Jurkat, Clone E6-1 (cell line): ENCODE results near the gene TMPRSS7.
"Not testable (repeated sequence)": the region's sequence is repeated elsewhere in the genome, so short reads cannot be mapped to it uniquely, and the experiment has no call there.

Experiments used
- DNase-seq: peaks from one replicate; pipeline ENCODE4 v3.0.0-alpha.2; 2011; ENCODE audit warnings: low read depth, low spot score
- H3K4me3 ChIP-seq: 2 replicates; pipeline ENCODE4 v1.5.1; 2011; ENCODE audit warnings: mild to moderate bottlenecking, low read length, control low read depth, moderate library complexity

Gene TMPRSS7

DNA sequence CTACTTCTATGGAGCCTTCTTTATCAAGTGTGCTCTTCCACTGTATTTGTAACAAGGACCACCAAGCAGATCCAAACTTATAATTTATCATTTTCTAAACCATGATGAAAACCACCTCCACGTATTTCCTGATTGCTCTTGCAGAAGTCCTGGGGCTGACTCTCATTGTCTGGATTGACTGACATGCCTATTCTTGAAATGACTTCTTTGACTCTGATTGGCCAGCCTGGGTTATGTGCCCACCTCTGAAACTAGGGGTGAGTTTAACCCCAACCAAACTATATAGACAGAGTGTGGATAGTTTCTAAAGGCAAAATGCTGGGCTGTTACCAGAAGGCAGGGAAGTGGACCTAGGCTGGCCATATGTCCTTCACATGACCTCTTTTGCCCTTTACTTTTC is 12.7 kb downstream of the TMPRSS7 start:
- no peak overlapping the region for H3K4me3 ChIP-seq
- no peak for DNase-seq

DNA sequence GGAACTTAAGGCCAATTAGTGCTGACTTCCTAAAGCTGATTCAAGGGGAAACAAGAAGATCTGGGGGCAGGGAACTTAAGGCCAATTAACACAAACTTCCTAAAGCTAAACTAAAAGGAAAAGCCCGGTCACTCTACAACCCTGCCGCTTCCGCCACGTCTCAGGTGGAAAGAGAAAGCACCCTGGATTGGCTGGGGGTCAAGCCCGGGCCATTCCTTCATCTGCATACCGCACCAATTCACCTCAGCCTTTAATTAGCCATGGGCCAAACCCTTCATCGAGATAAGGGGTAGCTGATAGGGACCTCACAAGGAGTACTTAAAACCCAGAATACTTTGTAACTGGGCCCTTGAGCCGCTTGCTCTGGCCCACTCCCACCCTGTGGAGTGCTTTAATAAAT is 14.4 kb downstream of the TMPRSS7 start:
- DNase-seq = no peak
- H3K4me3 ChIP-seq = no peak overlapping the region

DNA sequence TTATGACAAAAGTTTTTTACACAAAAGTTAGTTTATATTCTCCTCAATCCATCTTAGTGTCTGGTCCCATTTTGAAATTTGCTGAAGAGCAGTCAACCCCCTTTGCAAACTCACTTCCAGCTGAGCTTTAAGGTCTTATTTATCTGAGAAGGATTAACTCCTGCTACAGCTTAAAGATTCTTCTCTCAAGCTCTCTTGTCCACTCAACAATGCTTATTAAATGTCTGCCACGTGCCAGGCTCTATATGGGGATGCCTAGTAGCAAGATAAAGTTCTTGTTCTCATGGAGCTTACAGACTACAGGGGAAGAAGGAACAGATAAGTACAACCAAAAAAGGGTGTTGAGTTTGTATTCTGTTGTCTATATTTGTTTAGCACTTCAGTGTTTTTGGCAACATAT is 18.7 kb downstream of the TMPRSS7 start:
- DNase-seq = no peak
- no peak overlapping the region for H3K4me3 ChIP-seq

DNA sequence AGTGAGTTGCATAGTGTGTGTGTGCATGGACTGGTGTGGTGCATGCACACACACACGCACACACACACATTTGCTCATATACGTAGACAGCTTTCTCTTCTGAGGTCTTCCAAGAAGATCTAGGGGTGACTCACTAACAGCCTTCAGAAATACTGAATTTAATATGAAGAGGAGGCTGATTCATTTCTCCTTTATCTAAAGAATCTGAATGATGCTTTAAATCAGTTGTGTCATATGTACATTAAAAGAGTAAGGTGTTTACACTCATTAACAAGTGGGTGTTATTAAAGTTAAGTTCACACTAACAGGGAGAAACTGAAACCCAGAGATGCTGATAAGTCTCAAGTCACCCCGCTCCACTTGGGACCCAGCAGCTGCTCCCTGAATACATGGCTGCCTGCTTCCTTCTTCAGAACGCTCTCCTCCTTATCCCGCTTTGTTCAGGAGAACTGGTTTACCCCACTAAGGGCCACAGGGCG is 22.0 kb downstream of the TMPRSS7 start:
- no peak for DNase-seq
- H3K4me3 ChIP-seq = no peak overlapping the region

DNA sequence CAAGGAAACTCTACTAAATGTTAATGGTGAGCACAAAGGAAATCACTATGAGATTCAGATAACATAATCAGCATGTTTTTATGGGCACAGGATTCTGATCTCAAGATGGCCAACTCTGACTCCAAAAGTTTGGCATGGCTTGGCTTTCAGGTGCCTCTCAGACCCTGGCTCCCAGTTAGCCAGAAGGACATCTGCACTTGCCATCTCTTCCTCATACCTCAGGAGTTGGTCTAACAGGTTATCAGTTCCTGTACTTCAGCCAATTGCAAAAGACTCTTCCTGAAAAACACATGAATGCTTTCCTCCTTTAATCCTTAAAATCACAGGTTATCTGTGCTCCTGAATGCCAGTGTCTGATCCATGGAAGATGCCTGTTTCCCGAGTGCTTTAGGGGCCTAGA is 25.0 kb downstream of the TMPRSS7 start:
- no peak overlapping the region for H3K4me3 ChIP-seq

DNA sequence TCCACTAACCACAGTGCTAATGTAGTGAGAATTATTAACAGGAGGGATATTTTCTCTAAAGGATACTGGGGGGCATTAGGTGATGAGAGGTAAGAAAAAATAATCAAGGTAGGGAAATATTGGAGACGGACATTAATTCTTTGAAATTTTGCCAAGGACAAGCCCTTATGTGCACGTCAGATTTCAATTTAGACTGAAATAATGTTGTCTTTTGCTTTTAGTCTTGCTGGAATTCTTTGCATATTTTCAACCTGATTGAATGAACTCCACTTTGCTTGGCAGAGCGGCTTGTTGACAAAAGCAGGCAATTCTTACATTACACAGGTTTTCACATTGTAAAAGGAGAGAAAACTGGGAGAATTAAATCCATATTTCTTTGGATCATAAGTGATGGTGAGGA is 26.6 kb downstream of the TMPRSS7 start:
- DNase-seq = no peak
- no peak overlapping the region for H3K4me3 ChIP-seq

More for the DNA sequence above, 25.0 kb downstream of the TMPRSS7 start:
- no peak for DNase-seq

DNA sequence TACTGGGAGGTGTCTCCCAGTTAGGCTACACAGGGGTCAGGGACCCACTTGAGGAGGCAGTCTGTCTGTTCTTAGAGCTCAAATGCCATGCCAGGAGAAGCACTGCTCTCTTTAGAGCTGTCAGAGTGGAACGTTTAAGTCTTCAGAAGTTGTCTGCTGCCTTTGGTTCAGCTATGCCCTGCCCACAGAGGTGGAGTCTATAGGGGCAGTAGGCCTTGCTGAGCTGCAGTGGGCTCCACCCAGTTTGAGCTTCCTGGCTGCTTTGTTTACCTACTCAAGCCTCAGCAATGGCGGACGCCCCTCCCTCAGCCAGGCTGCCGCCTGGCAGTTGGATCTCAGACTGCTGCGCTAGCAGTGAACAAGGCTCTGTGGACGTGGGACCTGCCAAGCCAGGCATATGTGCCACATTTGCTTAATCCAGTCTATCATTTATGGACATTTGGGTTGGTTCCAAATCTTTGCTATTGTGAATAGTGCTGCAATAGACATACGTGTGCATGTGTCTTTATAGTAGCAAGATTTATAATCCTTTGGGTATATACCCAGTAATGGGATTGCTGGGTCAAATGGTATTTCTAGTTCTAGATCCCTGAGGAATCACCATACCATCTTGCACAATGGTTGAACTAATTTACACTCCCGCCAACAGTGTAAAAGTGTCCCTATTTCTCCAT is 38.0 kb downstream of the TMPRSS7 start:
- H3K4me3 ChIP-seq = not testable (repeated sequence)

DNA sequence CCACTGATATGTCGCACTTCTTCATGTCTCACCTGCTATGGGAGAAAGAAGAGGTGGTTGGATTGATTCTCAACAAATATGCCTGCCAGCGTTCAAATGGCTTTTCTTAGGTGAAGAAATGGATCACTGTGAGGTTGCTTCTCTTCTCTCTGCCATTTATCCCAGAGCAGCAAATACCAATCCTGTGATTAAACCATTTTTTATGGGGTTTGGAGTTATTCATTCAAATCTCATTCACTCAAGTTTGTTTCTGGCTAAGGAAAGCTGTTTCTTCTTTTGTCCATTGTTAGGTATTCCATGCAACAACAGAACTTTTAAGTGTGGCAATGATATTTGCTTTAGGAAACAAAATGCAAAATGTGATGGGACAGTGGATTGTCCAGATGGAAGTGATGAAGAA is 39.5 kb downstream of the TMPRSS7 start:
- H3K4me3 ChIP-seq = no peak overlapping the region
- DNase-seq = no peak

More for the DNA sequence above, 38.0 kb downstream of the TMPRSS7 start:
- peak; percentile 29 for DNase-seq

DNA sequence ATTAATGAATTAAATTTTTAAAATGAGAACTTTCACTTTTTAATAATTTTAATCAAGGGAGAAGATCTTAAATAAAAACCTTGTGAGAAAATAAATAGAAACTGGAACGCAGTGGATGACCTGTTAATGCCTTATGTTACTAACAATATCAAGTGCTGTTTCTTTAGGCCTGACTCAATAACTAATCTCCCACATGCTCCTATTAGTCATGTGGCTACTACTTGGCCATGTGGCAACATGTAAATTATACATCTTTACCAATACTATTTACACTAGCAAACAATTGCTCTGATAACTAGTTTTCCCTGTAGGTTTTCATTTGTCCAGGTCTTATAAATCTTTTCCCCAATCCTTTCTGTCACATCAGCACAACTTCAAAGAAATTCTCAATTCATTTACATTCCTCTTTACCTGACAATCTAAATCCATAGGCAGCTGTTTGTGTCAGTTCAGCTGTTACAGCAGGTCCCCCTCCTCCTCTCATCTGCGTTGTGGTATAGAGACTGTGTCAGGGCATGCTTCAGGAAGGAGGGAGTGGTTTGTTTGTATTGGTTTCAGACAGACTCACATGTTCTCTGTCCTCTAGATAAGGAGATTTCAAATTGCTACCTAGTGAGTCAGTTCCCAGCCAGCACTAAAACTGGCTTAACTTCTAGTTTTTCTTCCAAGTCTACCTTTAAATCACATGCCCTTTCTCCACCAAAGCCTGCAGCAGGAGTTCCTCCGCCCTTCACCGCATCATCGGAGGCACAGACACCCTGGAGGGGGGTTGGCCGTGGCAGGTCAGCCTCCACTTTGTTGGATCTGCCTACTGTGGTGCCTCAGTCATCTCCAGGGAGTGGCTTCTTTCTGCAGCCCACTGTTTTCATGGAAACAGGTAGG is 40.3 kb downstream of the TMPRSS7 start:
- no peak overlapping the region for H3K4me3 ChIP-seq
- DNase-seq = peak; percentile 88

DNA sequence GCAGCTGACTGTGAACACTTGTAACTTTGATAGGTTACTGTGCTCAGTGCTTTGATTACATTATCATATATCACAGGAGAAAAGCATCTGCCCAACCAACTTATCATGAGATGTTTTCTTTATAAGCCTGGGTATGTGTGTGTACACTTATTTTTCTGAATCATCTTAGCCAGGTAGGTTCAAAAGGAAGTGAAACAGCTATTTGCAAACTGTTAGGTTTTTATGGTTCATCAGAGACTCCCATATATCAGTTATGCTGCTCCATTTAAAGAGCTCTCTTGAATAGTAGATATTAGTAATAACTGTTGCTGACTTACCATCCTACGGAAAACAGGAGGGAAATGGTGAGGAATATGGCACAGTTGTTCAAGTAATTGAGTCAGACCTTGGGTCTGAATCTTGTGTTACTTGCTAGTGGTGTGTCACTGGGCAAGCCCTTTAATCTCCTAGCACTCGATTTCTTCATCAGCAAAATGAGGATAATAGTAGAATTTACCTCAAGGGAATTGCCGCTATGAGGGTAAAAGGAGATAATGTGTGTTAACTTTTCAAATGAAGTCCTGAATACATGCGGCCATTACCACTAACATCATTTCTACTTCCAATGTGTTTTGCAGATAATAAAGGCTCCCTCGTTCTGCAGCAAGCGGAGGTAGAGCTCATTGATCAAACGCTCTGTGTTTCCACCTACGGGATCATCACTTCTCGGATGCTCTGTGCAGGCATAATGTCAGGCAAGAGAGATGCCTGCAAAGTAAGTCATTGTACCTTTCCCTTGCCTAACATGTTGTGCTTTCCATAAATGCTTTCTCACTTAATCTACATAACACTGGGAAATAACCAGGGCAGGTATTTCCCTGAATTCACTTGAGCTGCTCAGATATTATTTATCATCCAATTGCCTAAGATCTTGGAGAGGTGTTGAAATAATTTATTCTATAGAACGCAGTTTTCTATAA is 43.9 kb downstream of the TMPRSS7 start:
- no peak overlapping the region for H3K4me3 ChIP-seq
- DNase-seq = no peak

DNA sequence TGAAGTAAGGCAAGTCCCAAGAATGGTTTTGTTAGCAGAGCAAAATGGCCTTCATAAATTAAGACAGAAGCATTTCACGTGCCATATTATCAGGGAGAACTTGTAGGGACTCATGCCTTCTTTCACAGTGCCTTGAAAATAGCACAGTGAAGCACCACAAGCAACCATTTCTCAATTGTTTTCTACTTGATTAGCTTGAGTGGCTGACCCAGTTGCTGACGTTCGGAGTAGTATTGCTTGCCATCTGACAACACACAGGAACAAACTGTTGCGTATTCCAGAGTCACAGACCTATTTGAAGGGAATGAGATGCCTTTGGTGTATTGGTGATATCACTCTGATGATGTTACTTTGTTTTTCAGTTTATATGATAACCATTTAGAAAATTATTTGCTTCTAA is 48.7 kb downstream of the TMPRSS7 start:
- H3K4me3 ChIP-seq = no peak overlapping the region
- no peak for DNase-seq

DNA sequence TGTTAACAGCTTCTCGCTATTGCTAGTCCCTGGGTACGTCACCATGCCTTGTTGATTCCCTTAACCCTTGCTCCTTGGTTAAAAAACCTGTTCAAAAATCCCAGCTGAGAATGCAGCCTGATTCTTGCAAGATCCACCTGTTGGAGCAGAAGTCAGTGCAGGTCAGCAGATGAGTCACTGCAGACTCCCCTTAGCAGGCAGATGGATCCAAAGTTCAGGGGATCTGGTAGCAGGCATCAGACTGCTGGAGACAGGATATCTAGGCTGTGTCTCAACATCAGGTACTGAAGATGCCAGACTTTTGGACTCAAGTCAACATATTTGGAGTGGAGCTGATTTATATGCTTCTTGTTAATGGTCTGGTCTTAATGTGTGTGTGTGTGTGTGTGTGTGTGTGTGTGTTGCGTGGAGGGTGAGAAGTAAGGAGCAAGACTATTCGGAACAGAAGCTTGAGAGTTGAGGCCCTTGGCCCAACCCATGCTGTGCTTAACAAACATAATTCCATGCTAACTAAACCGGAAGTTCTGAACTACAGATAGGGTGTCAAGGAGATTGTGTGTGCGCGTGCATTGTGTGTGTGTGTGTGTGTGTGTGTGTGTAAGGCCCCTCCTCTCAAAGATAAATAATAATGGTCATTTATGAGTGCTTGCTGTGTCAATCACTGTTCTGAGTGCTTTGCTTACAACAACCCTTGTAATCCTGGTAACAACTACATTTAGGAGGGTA is 50.6 kb downstream of the TMPRSS7 start:
- DNase-seq = no peak
- no peak overlapping the region for H3K4me3 ChIP-seq

DNA sequence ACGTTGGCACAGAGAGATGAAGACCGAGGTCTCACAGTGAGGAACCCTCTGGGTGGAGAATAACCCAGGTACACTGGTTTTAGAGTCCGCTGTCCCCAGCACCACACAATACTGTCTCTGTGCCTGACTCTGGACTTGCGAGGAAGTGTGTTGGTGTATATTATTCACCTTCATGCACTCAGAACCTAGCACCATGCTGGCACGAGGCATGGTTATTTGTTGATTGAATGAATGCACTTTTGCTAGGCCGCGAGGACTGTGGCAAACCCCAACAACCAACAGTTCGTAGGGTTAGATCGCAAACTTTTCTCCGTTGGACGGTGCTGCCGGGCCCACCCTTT is 51.2 kb downstream of the TMPRSS7 start:
- DNase-seq = no peak
- no peak overlapping the region for H3K4me3 ChIP-seq

DNA sequence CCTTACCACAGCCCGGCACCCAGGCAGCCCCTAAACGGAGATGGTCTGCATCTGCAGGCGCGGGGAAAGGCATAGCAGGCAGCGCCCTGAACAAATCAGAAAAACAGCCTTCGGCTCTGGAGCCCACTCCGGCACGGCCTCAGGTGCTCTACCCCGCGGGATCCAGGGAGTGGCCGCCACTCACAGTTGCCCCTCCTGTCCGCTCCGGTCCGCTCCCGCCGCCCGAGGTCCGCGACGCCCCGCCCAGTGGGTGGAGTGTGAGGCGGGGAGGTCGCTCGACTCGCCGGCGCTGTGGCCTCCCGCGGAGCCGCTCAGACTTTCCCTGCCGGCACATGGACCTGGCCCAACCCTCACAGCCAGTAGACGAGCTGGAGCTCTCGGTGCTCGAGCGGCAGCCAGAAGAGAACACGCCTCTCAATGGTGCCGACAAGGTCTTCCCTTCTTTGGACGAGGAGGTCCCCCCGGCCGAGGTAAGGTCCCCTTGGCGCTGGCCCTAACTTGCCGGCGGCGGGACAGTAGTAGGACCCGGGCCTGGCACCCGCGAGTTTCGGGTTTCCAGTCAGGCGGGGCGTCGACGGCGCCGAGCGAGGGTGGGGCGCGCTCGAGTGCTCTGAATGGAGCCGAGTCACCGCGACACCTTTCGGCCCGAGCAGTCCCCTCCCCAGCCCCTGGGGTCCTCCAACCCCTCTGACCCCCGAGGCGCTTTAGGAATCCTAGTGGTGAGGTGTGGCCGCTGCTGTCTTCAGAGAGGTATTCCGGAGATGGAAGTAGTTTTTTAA is 51.7 kb downstream of the TMPRSS7 start, which contains the start of gene C3orf52:
Gene C3orf52 (plus strand): TSS at position 314 of the 779 bp plus-strand sequence. CDS start 19 bp downstream, at position 333.
- DNase-seq = no peak
- H3K4me3 ChIP-seq = no peak within 1 kb of the TSS

DNA sequence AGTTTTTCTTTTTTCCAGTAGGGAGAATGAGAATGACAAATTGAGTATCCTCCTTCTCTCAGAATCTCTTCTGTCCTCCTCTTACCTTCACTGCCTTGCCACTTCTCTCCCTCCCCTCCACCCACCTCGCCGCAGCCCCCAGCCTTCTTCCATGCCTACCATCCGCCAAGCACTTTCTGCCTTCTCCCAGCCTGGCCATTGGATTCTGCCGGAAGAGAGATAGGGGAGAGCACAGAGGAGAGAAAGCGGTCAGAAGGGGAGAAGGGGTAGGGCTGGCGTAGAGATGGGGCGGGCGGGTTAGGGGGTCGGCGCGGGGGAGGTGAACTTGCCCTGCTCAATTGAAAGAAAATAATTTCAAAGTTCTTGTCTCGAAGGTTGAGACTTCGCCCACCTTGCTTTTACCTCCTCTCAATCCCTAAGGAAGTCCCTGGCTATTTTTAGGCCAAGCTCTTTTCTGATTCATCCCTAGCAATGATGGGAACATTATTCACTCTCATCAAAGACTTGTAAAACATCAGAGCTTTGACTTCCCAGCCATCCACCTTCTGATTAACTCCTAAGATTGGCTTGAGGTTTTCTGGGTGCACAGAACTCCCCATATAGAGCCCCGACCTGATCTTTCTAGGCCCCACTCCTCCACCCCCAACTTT is 52.5 kb downstream of the TMPRSS7 start:
- no peak for DNase-seq
- no peak overlapping the region for H3K4me3 ChIP-seq

DNA sequence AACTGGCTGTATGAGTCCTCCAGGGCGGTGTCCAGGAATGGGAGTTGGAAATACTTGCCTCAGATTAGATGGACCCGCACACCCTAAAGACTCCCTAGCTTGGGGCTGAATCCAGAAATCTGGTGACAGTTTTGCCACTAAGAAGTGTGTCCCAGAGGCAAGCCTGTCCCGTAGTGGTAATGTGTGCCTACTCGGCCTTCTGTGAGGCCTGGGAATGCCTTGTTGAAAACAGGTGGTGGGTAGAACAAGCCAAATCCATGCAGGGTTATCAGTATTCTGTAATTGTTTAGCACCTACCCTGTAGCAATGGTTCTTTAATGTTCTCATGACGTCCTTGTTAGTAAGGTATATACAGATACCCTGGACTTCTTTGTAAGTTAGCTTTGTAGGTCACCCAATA is 53.2 kb downstream of the TMPRSS7 start:
- H3K4me3 ChIP-seq = no peak overlapping the region
- DNase-seq = no peak

DNA sequence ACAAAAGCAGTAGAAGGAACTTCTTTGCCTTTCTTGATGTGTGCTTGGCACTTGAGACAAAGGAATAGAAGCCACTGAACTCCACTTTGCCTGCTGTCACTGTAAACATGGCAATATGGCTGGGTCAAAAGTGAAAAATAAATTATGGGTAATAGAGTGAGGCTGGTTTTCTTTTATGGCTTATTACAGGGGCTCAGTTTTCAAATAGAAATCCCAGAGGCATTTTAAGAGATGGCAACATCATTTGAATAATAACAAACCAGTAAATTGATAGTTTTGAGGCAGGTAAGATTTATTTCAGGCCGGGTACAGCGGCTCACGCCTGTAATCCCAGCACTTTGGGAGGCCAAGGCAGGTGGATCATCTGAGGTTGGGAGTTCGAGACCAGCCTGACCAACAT is 54.4 kb downstream of the TMPRSS7 start:
- H3K4me3 ChIP-seq = no peak overlapping the region
- no peak for DNase-seq
